Measurements from ENCODE around the gene NPTX2. TPM values are rescaled to one million over a fixed set of nuclear protein-coding genes. Genes with fewer than 3 reads are reported as not detected.

Gene NPTX2
- total and polyA plus RNA-seq, 5 donors from 2014 or later = not detected

DNA sequence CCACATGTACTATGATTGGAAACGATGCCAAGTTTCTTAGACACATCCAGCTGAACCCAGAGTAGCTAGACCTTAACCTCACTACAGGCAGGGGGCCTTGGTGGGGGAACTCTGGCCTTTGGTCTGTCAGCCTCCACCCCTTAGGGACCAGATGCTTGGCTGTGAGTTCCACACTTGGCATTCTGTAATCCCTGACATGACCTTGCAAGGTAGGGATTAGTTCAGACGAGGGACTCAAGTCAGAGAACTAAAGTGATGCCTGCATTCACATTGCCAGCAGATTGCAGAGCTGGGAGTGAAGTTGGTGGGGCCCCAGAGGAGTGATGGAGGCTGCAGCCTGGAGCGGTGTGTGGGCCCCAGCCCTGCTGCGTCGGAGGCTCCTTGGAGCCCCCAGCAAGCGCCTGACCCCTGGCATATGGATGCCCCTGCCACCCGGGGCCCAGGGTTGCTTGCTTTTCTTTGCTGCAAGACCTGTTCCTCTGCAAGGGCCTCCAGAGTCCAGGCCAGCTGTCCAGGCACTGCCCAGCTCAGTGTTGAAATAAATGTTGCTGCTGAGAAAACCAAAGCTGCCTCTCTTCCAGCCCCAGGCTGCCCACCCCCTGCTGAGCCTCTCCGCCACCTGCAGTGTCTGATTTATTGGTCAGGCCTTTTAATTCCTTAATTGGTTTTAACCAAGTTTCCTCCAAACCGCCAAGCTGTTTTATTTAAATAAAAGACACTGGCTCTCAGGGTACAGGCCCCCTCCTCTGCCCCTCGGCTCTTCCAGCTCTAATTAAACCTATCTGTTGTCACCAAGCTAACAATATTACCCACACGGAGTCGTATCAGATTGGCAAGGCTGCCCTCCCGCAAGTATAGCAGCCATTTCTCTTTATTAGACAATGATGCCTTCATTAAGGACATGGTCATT, 4.7 kb downstream of the NPTX2 start:
- Mint-ChIP-seq H3K4me3 (no peak overlapping the region), H3K4me1 (no peaks in the 10 kb centered on the region), H3K9me3 (no peaks in the 10 kb centered on the region), H3K36me3 (no peaks in the 10 kb centered on the region), H3K27me3 (peaks cover 35% of the 10 kb centered on the region), H3K27ac (peak overlapping the region in 1 of 3 donors; percentile 1)
- Histone ChIP-seq H3K36me3 (ENCODE audit: control insufficient read depth, insufficient read depth, low read length) (no peaks in the 10 kb centered on the region), H3K27me3 (ENCODE audit: control insufficient read depth, insufficient read depth, low read length) (peaks cover 4% of the 10 kb centered on the region), H3K9me3 (ENCODE audit: control insufficient read depth in 2 of 2, low read length in 2 of 2) (no peaks in the 10 kb centered on the region), H3K4me3 (ENCODE audit: low read depth, low read length) (no peak overlapping the region), H3K27ac (ENCODE audit: insufficient read depth, low read length, poor library complexity, severe bottlenecking) (no peak overlapping the region), H3K4me1 (ENCODE audit: control insufficient read depth, insufficient read depth, low read length, poor library complexity, severe bottlenecking) (no peaks in the 10 kb centered on the region)
- ATAC-seq (ENCODE audit: low read depth in 2 of 2) = no peak
- DNase-seq = no peak

DNA sequence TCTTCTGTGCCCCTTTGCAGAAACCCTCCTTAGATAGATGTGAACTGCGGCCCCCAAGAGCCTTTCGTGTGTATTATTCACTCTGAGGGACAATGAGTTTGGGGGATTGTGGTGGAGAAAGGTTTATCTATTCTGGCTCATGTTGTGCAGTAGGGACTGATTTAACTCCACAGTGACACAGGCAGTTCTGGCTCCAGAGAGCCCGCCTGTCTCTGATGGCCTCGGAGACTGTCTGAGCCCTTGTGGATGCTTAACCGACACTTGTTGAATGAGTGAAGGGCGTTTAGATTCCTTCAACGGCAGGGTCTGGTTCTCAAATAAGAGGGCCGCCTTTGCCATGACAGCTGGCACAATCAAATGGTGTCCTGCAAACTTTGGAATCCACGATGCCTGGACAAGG, 5.8 kb downstream of the NPTX2 start:
- DNase-seq = no peak
- Histone ChIP-seq H3K36me3 (ENCODE audit: control insufficient read depth, insufficient read depth, low read length) (no peaks in the 10 kb centered on the region), H3K9me3 (ENCODE audit: control insufficient read depth in 2 of 2, low read length in 2 of 2) (no peaks in the 10 kb centered on the region), H3K27ac (ENCODE audit: insufficient read depth, low read length, poor library complexity, severe bottlenecking) (no peak overlapping the region), H3K27me3 (ENCODE audit: control insufficient read depth, insufficient read depth, low read length) (peaks cover 4% of the 10 kb centered on the region), H3K4me1 (ENCODE audit: control insufficient read depth, insufficient read depth, low read length, poor library complexity, severe bottlenecking) (no peaks in the 10 kb centered on the region), H3K4me3 (ENCODE audit: low read depth, low read length) (no peak overlapping the region)
- H3K4me1 Mint-ChIP-seq = no peaks in the 10 kb centered on the region
- no peak for ATAC-seq (ENCODE audit: low read depth in 2 of 2)
- no peaks in the 10 kb centered on the region for H3K9me3 Mint-ChIP-seq
- no peak overlapping the region for H3K27ac Mint-ChIP-seq
- H3K4me3 Mint-ChIP-seq = no peak overlapping the region
- no peaks in the 10 kb centered on the region for H3K36me3 Mint-ChIP-seq
- H3K27me3 Mint-ChIP-seq = peaks cover 33% of the 10 kb centered on the region

DNA sequence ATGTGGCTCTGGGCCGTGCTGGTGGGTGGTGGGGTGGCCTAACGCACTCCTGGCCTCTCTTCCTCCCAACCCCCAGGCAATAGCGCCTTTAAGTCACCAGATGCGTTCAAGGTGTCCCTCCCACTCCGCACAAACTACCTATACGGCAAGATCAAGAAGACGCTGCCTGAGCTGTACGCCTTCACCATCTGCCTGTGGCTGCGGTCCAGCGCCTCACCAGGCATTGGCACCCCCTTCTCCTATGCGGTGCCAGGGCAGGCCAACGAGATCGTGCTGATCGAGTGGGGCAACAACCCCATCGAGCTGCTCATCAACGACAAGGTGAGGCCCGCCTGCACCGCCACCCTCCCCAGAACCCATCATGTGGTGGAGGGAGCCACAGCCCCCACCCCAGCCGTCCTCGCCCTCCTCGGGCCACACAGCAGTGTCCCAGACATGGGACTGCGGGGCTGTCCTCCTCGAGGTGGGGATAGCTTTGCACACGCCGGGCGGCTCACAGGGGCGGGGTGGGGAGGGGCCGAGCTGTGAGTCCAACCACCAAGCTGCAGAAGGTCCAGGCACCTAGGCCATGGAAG, 7.8 kb downstream of the NPTX2 start:
- no peak overlapping the region for H3K27ac ChIP-seq (ENCODE audit: insufficient read depth, low read length, poor library complexity, severe bottlenecking)
- peaks cover 17% of the 10 kb centered on the region for H3K27me3 Mint-ChIP-seq
- H3K4me3 Mint-ChIP-seq = no peak overlapping the region
- H3K9me3 ChIP-seq (ENCODE audit: control insufficient read depth in 2 of 2, low read length in 2 of 2) = no peaks in the 10 kb centered on the region
- H3K9me3 Mint-ChIP-seq = no peaks in the 10 kb centered on the region
- H3K27ac Mint-ChIP-seq = no peak overlapping the region
- DNase-seq (no peak), ATAC-seq (ENCODE audit: low read depth in 2 of 2) (no peak)
- H3K36me3 ChIP-seq (ENCODE audit: control insufficient read depth, insufficient read depth, low read length) = no peaks in the 10 kb centered on the region
- H3K36me3 Mint-ChIP-seq = no peaks in the 10 kb centered on the region
- H3K4me1 Mint-ChIP-seq = no peaks in the 10 kb centered on the region
- H3K4me3 ChIP-seq (ENCODE audit: low read depth, low read length) = no peak overlapping the region
- no peaks in the 10 kb centered on the region for H3K4me1 ChIP-seq (ENCODE audit: control insufficient read depth, insufficient read depth, low read length, poor library complexity, severe bottlenecking)
- H3K27me3 ChIP-seq (ENCODE audit: control insufficient read depth, insufficient read depth, low read length) = no peaks in the 10 kb centered on the region

DNA sequence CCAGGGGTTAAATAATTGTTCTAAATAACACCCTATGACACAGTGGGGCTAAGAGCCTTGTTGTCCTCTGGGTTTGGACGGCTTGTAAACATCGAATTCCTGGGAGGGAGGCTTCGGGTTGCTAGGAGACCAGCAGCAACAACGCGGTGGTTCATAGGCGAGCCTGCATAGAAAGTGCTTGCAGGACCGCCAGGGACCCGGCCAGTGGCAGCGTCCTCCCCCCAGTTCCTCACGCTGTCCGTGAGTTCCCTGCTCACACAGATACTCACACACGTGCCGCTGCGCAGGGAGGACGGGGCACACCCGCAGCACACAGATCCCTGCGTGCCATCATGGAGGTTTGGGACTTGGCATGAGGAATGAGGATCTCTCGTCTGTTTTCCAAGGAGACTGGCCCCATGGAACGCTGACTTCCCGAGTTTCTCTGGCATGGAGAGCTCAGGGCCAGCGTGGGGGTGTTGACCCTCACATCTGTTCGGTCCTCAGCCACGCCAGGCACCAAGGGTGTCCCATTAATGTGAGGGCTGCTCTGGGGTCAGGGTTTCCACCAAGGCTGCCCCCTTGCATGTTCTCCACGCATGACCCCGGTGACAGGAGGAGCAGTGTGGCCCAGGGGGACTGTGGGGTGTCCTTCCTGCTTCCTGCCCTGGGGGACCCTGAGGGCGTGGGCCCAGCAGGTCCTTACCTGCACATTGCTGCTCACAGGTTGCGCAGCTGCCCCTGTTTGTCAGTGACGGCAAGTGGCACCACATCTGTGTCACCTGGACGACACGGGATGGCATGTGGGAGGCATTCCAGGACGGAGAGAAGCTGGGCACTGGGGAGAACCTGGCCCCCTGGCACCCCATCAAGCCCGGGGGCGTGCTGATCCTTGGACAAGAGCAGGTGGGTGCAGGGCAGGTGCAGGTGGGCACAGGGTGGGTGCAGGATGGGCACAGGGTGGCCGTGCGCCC, 9.7 kb downstream of the NPTX2 start:
- DNase-seq (no peak), ATAC-seq (ENCODE audit: low read depth in 2 of 2) (no peak)
- H3K9me3 ChIP-seq (ENCODE audit: control insufficient read depth in 2 of 2, low read length in 2 of 2) = no peaks in the 10 kb centered on the region
- H3K4me1 ChIP-seq (ENCODE audit: control insufficient read depth, insufficient read depth, low read length, poor library complexity, severe bottlenecking) = no peaks in the 10 kb centered on the region
- Mint-ChIP-seq H3K4me3 (no peak overlapping the region), H3K27ac (no peak overlapping the region), H3K9me3 (peaks cover 0 to 4% (median 0%) of the 10 kb centered on the region in 7 donors), H3K27me3 (peaks cover 9% of the 10 kb centered on the region), H3K36me3 (no peaks in the 10 kb centered on the region), H3K4me1 (no peaks in the 10 kb centered on the region)
- no peaks in the 10 kb centered on the region for H3K36me3 ChIP-seq (ENCODE audit: control insufficient read depth, insufficient read depth, low read length)
- no peaks in the 10 kb centered on the region for H3K27me3 ChIP-seq (ENCODE audit: control insufficient read depth, insufficient read depth, low read length)
- H3K4me3 ChIP-seq (ENCODE audit: low read depth, low read length) = no peak overlapping the region
- H3K27ac ChIP-seq (ENCODE audit: insufficient read depth, low read length, poor library complexity, severe bottlenecking) = no peak overlapping the region

DNA sequence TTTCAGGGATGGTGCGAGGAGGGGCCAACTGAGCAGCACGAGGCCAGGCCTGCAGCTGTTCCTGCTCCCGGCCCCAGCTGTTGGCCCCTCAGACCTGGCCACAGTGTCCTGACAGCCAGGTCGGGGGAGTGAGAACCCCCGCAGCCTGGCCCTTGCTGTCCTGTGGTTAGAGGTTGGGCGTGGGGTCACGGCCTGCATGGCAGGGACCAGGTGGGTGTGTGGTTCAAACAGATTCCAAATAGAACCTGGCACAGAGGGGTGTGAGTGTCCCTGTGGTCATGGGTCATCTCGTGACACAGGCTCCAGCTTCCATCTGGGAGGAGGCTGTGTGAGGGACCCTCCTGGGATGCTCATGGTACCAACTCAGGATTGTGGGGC, 10.3 kb downstream of the NPTX2 start:
- Mint-ChIP-seq H3K36me3 (no peaks in the 10 kb centered on the region), H3K9me3 (peaks cover 0 to 11% (median 0%) of the 10 kb centered on the region in 7 donors), H3K27ac (no peak overlapping the region), H3K27me3 (peaks cover 8% of the 10 kb centered on the region), H3K4me3 (no peak overlapping the region), H3K4me1 (no peaks in the 10 kb centered on the region)
- Histone ChIP-seq H3K4me3 (ENCODE audit: low read depth, low read length) (no peak overlapping the region), H3K27me3 (ENCODE audit: control insufficient read depth, insufficient read depth, low read length) (no peaks in the 10 kb centered on the region), H3K27ac (ENCODE audit: insufficient read depth, low read length, poor library complexity, severe bottlenecking) (no peak overlapping the region), H3K4me1 (ENCODE audit: control insufficient read depth, insufficient read depth, low read length, poor library complexity, severe bottlenecking) (no peaks in the 10 kb centered on the region), H3K9me3 (ENCODE audit: control insufficient read depth in 2 of 2, low read length in 2 of 2) (no peaks in the 10 kb centered on the region), H3K36me3 (ENCODE audit: control insufficient read depth, insufficient read depth, low read length) (no peaks in the 10 kb centered on the region)
- ATAC-seq (ENCODE audit: low read depth in 2 of 2) = no peak
- DNase-seq = no peak

DNA sequence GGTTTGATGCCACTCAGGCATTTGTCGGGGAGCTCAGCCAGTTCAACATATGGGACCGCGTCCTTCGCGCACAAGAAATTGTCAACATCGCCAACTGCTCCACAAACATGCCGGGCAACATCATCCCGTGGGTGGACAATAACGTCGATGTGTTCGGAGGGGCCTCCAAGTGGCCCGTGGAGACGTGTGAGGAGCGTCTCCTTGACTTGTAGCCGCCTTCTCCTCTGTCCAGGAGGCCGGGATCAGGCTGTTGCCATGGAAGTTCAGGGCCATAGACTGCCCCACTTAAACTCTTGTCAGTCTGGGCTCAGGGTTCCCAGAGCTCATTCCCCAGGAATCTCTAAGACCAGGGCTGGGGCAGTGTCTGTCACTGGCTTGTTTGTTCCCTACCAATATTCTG, 11.3 kb downstream of the NPTX2 start:
- DNase-seq = no peak
- Histone ChIP-seq H3K9me3 (ENCODE audit: control insufficient read depth in 2 of 2, low read length in 2 of 2) (no peaks in the 10 kb centered on the region), H3K4me1 (ENCODE audit: control insufficient read depth, insufficient read depth, low read length, poor library complexity, severe bottlenecking) (no peaks in the 10 kb centered on the region), H3K36me3 (ENCODE audit: control insufficient read depth, insufficient read depth, low read length) (no peaks in the 10 kb centered on the region), H3K27me3 (ENCODE audit: control insufficient read depth, insufficient read depth, low read length) (no peaks in the 10 kb centered on the region), H3K4me3 (ENCODE audit: low read depth, low read length) (no peak overlapping the region), H3K27ac (ENCODE audit: insufficient read depth, low read length, poor library complexity, severe bottlenecking) (no peak overlapping the region)
- Mint-ChIP-seq H3K36me3 (no peaks in the 10 kb centered on the region), H3K27ac (no peak overlapping the region), H3K4me1 (no peaks in the 10 kb centered on the region), H3K4me3 (no peak overlapping the region), H3K9me3 (peaks cover 0 to 11% (median 0%) of the 10 kb centered on the region in 7 donors), H3K27me3 (peaks cover 7% of the 10 kb centered on the region)
- ATAC-seq (ENCODE audit: low read depth in 2 of 2) = no peak

DNA sequence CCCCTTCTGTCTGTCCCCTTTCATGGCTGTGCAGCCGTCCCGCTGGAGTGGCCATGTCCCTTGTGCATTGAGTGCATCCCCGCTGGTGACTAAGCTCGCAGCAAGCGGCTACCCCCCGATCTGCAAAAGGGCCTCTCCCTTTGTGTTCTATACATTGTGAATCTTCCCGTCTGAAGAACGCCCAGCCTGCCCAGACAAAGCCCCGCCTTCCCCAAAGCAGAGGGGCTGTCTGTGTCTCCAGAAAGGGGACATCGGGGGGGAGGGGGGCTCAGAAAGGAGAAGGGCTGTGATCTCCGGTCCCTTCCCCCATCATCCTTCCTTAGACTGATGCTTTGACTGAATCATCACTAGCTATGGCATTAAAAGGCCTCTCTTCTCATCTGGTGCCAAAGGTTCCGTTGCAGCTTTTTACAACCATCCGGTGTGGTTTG, 11.9 kb downstream of the NPTX2 start:
- Histone ChIP-seq H3K4me1 (ENCODE audit: control insufficient read depth, insufficient read depth, low read length, poor library complexity, severe bottlenecking) (no peaks in the 10 kb centered on the region), H3K36me3 (ENCODE audit: control insufficient read depth, insufficient read depth, low read length) (no peaks in the 10 kb centered on the region), H3K9me3 (ENCODE audit: control insufficient read depth in 2 of 2, low read length in 2 of 2) (no peaks in the 10 kb centered on the region), H3K4me3 (ENCODE audit: low read depth, low read length) (no peak overlapping the region), H3K27me3 (ENCODE audit: control insufficient read depth, insufficient read depth, low read length) (no peaks in the 10 kb centered on the region), H3K27ac (ENCODE audit: insufficient read depth, low read length, poor library complexity, severe bottlenecking) (no peak overlapping the region)
- H3K27me3 Mint-ChIP-seq = peaks cover 7% of the 10 kb centered on the region
- DNase-seq (no peak), ATAC-seq (ENCODE audit: low read depth in 2 of 2) (no peak)
- no peak overlapping the region for H3K4me3 Mint-ChIP-seq
- no peak overlapping the region for H3K27ac Mint-ChIP-seq
- no peaks in the 10 kb centered on the region for H3K36me3 Mint-ChIP-seq
- H3K4me1 Mint-ChIP-seq = no peaks in the 10 kb centered on the region
- H3K9me3 Mint-ChIP-seq = peaks cover 0 to 11% (median 0%) of the 10 kb centered on the region in 7 donors

Data from CD4-positive, CD25-positive, alpha-beta regulatory T cell (primary cell).